Loucy (cell line): Measurements from ENCODE around the gene KRT2.

Source experiments
- H2AFZ ChIP-seq: fragments of 200-600 bp; sonication (generic); 2 replicates; pipeline ENCODE4 v1.6.0; 2016; ENCODE audit warnings: antibody characterized with exemption, mild to moderate bottlenecking, low read length, moderate library complexity
- H3F3A ChIP-seq: fragments of 200-600 bp; 2 replicates; pipeline ENCODE4 v1.6.0; 2016; ENCODE audit warnings: antibody characterized with exemption, low read depth, mild to moderate bottlenecking
- H3K27me3 ChIP-seq: fragments of 200-600 bp; sonication (generic); 2 replicates; pipeline ENCODE4 v1.6.1; 2014; ENCODE audit warnings: low read length, mild to moderate bottlenecking; ENCODE audit not compliant: insufficient read depth, poor library complexity, severe bottlenecking
- H3K36me3 ChIP-seq: fragments of 200-600 bp; sonication (generic); 2 replicates; pipeline ENCODE4 v1.6.1; 2016; ENCODE audit warnings: low read length; ENCODE audit not compliant: insufficient read depth
- H3K4me1 ChIP-seq: fragments of 200-600 bp; sonication (generic); 2 replicates; pipeline ENCODE4 v1.5.1; 2014; ENCODE audit warnings: low read length, mild to moderate bottlenecking; ENCODE audit not compliant: insufficient read depth, poor library complexity, severe bottlenecking
- H3K4me2 ChIP-seq: fragments of 200-600 bp; sonication (generic); 2 replicates; pipeline ENCODE4 v1.6.0; 2014; ENCODE audit warnings: antibody characterized with exemption, low read length, low read depth, mild to moderate bottlenecking; ENCODE audit not compliant: poor library complexity, severe bottlenecking
- H3K4me3 ChIP-seq: fragments of 200-600 bp; sonication (generic); 2 replicates; pipeline ENCODE4 v1.5.1; 2014; ENCODE audit warnings: low read length, mild to moderate bottlenecking, mixed read lengths; ENCODE audit not compliant: poor library complexity, severe bottlenecking
- H3K79me2 ChIP-seq: fragments of 200-600 bp; sonication (generic); 2 replicates; pipeline ENCODE4 v1.6.1; 2014; ENCODE audit warnings: low read length; ENCODE audit not compliant: insufficient read depth
- H3K9ac ChIP-seq: fragments of 200-600 bp; sonication (generic); 2 replicates; pipeline ENCODE4 v1.6.0; 2014; ENCODE audit warnings: mild to moderate bottlenecking, low read depth, low read length, moderate library complexity; ENCODE audit not compliant: poor library complexity, severe bottlenecking
- H3K9me2 ChIP-seq: fragments of 200-600 bp; sonication (generic); replicated peaks from 2 replicates; pipeline ENCODE4 v1.6.1; 2016; ENCODE audit warnings: low read depth, low read length, mixed read lengths
- H3K9me3 ChIP-seq: fragments of 200-600 bp; sonication (generic); 2 replicates; pipeline ENCODE4 v1.6.1; 2014; ENCODE audit warnings: mild to moderate bottlenecking, antibody characterized with exemption, low read length, low read depth; ENCODE audit not compliant: insufficient read depth
- H4K20me1 ChIP-seq: fragments of 200-600 bp; sonication (generic); 2 replicates; pipeline ENCODE4 v1.6.0; 2014; ENCODE audit warnings: antibody characterized with exemption, low read length, mild to moderate bottlenecking; ENCODE audit not compliant: insufficient read depth, poor library complexity, severe bottlenecking
- CTCF ChIP-seq: fragments of 200-600 bp; sonication (generic); conservative IDR thresholded peaks from 2 replicates; pipeline ENCODE4 v1.5.1; 2014; ENCODE audit warnings: mild to moderate bottlenecking, antibody characterized with exemption, low read length
- EZH2phosphoT487 ChIP-seq: fragments of 200-600 bp; IDR thresholded peaks from 2 replicates; pipeline ENCODE4 v1.6.1; 2018; ENCODE audit warnings: antibody characterized with exemption, mild to moderate bottlenecking, moderate library complexity, borderline replicate concordance

The KRT2 gene

DNA sequence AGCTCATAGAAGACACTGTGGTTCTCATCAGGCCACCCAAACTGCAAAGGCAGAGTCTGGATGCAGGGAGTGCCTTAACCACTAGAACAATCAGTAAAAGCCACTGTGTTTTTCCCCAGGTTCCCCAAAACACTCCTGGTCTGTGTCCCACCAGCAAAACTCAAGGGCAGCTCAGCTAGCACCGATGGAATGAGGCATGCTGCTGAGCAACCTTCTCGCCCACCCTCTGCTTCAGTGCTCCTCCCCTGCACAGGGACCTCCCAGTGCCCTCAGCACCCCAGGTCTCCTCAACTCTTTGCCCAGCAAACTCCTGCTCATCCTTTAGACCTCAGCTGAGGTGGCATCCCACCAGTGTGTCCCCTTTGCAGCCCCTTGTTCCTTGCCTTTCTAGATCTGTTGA is 47.4 kb upstream of the KRT2 start:
- H3K4me2 ChIP-seq = no peak overlapping the region
- TF ChIP-seq EZH2phosphoT487 (no peak), CTCF (no peak)
- H3K9ac ChIP-seq = no peak overlapping the region
- no peaks in the 10 kb centered on the region for H3K9me3 ChIP-seq
- H2AFZ ChIP-seq = no peak overlapping the region
- H3K36me3 ChIP-seq = no peaks in the 10 kb centered on the region
- no peak overlapping the region for H3K4me3 ChIP-seq
- no peaks in the 10 kb centered on the region for H3K79me2 ChIP-seq
- H4K20me1 ChIP-seq = no peaks in the 10 kb centered on the region
- H3K27me3 ChIP-seq = no peaks in the 10 kb centered on the region
- H3F3A ChIP-seq = no peaks in the 10 kb centered on the region
- peaks cover 10% of the 10 kb centered on the region for H3K4me1 ChIP-seq
- H3K9me2 ChIP-seq = no peaks in the 10 kb centered on the region

DNA sequence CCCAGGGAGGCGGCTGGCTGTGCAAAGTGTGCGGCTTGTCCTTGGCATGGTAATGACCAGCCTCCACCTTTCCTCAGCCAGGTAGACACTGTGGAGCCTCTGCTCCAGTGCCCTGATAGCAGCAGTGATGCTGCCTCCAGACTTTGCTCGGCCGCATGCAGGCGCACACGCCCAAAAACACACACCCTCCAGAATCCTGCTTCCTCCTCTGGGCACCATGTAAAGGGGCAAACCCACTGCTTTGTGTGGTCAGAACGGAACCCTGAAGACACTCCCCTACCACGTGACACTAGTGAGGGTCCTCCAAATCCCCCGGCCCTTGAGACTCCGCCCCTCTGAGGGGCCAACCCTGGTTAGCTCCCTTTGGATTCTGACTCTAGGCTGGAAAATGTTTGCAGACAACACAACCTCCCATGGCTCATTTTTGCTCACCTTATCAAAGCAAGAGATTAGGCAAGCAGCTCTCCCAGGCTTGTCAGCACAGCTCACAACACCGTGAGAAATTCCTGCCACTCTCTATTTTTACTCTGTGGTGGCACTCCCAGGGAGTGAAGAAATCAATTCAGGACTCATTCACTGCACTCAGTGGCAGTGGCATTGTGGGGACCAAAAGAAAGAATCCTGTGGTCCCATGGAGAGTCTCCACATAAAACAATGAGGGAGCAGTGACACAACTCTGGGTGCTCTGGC is 46.8 kb upstream of the KRT2 start:
- no peak for TF ChIP-seq EZH2phosphoT487
- TF ChIP-seq CTCF = no peak

GRCh38 chr12:52697058-52697582 is 45.1 kb upstream of the KRT2 start:
- no peaks in the 10 kb centered on the region for H3K9me3 ChIP-seq
- H3K4me3 ChIP-seq = no peak overlapping the region
- H3K4me1 ChIP-seq = no peaks in the 10 kb centered on the region
- H3K36me3 ChIP-seq = no peaks in the 10 kb centered on the region
- H2AFZ ChIP-seq = no peak overlapping the region
- H3K9me2 ChIP-seq = no peaks in the 10 kb centered on the region
- H3K9ac ChIP-seq = no peak overlapping the region
- H4K20me1 ChIP-seq = no peaks in the 10 kb centered on the region
- H3K4me2 ChIP-seq = no peak overlapping the region
- H3K79me2 ChIP-seq = no peaks in the 10 kb centered on the region
- TF ChIP-seq CTCF (peak; percentile 34; the same call in 1 of the 2 replicates), EZH2phosphoT487 (no peak)
- no peaks in the 10 kb centered on the region for H3K27me3 ChIP-seq
- no peaks in the 10 kb centered on the region for H3F3A ChIP-seq

More for the DNA sequence above, 46.8 kb upstream of the KRT2 start:
- H4K20me1 ChIP-seq = no peaks in the 10 kb centered on the region
- no peak overlapping the region for H2AFZ ChIP-seq
- H3K36me3 ChIP-seq = no peaks in the 10 kb centered on the region
- no peak overlapping the region for H3K4me2 ChIP-seq
- peaks cover 8% of the 10 kb centered on the region for H3K4me1 ChIP-seq
- H3K4me3 ChIP-seq = no peak overlapping the region
- H3K9ac ChIP-seq = no peak overlapping the region
- H3F3A ChIP-seq = no peaks in the 10 kb centered on the region
- H3K9me2 ChIP-seq = no peaks in the 10 kb centered on the region
- H3K27me3 ChIP-seq = no peaks in the 10 kb centered on the region
- no peaks in the 10 kb centered on the region for H3K79me2 ChIP-seq
- no peaks in the 10 kb centered on the region for H3K9me3 ChIP-seq
